ENCODE measurements around the gene PNPLA6.
A peak's percentile ranks its signal among the peaks of the same experiment; 100 is the strongest.

Gene PNPLA6

DNA sequence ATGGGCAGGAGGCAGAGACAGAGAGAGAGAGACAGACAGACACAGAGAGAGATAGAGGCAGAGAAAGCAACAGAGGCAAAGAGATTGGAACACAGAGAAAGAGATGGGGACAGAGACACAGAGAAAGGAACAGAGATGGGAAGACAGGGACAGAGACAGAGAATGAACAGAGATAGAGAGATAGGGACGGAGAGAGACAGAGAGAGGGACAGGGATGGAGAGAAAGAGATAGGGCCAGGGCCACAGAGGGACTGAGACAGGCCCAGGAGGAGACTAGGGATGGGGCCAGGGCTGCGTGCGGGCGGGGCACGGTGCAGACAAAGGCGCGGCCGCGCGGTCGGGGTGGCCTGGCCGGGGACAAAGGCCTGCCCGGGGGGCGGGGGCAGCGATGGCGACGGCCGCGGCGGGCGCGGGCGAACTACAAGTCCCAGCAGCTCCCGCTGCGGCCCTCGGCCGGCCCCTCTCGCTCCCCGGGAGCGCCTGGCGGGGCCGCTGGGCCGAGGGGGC lies 19.8 kb upstream of the PNPLA6 start, which contains the start of gene ZNF358:
TSS of gene ZNF358 (plus strand) at position 459 of the 507 bp plus-strand sequence. CDS start 3,140 bp downstream, outside the sequence.
- peak; percentile 82 for DNase-seq

DNA sequence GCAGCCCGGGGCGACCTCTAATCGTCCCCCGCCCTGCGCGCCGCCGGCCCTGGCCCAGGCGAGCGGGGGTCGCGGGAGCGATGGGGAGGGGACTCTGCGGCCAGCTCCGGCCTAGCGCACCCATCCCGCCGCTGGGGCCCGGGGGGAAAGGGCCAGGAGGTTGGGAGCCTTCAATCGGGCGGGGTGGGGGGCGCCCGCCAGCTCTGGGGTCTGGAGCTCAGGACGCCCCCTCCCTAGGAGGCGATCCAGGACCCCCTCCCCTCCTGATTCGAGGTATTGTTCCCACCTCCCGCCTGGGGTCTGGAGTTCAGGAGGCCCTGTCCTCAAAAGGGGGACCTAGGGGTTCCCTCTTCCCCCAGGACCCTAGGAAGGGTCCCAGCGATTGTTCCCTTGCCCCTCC lies 19.2 kb upstream of the PNPLA6 start:
- DNase-seq, result peak; percentile 18

DNA sequence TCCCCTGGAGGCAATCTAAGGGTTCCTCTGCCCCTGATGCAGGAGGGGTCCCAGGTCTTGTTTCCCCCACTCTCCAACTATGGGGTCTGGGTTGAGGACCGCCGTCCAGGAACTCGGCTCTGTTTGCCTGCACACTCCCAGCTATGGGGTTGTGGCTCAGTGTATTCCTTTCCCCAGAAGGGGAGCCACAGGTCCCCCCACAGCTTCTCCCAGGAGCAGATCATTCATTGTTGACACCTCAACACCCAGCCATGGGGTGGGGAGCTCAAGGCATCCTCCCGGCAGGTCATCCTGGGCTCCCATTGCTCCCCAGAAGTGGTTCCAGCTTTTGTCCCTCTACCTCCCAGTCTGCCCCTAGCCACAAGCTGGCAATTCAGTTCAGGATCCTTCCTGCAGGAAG lies 18.6 kb upstream of the PNPLA6 start:
- no peak for DNase-seq

DNA sequence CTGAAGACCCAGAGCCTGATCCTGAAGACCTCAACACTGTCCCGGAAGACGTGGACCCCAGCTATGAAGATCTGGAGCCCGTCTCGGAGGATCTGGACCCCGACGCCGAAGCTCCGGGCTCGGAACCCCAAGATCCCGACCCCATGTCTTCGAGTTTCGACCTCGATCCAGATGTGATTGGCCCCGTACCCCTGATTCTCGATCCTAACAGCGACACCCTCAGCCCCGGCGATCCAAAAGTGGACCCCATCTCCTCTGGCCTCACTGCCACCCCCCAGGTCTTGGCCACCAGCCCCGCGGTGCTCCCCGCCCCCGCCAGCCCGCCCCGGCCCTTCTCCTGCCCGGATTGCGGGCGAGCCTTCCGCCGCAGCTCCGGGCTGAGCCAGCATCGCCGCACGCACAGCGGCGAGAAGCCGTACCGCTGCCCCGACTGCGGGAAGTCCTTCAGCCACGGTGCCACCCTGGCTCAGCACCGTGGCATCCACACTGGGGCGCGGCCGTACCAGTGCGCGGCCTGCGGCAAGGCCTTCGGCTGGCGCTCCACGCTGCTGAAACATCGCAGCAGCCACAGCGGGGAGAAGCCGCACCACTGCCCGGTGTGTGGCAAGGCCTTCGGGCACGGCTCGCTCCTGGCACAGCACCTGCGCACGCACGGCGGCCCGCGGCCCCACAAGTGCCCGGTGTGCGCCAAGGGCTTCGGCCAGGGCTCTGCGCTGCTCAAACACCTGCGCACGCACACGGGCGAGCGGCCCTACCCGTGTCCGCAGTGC lies 16.0 kb upstream of the PNPLA6 start:
- no peak for DNase-seq

DNA sequence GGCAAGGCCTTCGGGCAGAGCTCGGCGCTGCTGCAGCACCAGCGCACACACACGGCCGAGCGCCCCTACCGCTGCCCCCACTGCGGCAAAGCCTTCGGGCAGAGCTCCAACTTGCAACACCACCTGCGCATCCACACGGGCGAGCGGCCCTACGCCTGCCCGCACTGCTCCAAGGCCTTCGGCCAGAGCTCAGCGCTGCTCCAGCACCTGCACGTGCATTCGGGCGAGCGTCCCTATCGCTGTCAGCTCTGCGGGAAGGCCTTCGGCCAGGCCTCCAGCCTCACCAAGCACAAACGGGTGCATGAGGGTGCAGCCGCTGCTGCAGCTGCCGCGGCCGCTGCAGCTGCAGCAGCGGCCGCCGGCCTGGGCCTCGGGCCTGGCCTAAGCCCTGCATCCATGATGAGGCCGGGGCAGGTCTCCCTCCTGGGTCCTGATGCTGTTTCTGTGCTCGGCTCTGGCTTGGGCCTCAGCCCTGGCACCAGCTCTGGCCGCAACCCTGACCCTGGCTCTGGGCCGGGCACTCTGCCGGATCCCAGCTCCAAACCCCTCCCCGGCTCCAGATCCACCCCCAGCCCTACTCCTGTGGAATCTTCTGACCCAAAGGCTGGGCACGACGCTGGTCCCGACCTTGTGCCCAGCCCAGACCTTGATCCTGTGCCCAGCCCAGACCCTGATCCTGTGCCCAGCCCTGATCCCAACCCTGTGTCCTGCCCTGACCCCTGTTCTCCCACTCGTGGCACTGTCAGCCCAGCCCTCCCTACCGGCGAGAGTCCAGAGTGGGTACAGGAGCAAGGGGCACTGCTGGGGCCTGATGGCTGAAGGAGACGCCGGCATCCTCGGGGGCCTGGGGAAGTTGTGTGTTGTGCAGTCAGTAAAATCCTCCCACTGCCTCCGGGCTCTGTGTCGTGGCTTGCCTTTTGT lies 15.1 kb upstream of the PNPLA6 start:
- DNase-seq, result no peak

DNA sequence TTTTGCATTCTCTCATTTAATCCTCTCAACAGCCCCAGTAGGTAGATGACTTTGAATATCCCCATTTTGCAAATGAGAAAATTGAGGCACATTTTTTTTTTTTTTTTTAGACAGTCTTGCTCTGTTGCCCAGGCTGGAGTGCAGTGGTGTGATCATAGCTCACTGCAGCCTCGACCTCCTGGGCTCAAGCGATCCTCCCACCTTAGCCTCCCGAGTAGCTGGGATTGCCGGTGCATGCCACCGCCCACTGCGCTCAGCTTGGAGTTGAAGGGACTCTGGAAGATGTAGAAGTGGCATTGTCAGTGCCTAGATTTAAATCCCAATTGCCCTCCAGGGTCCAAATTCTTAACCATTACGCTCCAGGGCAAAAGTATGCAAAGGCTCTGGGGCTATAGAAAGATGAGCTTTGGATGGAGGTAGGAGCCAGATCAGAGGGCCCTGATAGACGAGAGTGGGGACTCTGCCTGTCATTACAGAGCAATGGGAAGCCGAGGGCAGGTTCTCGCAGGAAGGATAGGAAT lies 13.9 kb upstream of the PNPLA6 start:
- DNase-seq, result peak; percentile 40

DNA sequence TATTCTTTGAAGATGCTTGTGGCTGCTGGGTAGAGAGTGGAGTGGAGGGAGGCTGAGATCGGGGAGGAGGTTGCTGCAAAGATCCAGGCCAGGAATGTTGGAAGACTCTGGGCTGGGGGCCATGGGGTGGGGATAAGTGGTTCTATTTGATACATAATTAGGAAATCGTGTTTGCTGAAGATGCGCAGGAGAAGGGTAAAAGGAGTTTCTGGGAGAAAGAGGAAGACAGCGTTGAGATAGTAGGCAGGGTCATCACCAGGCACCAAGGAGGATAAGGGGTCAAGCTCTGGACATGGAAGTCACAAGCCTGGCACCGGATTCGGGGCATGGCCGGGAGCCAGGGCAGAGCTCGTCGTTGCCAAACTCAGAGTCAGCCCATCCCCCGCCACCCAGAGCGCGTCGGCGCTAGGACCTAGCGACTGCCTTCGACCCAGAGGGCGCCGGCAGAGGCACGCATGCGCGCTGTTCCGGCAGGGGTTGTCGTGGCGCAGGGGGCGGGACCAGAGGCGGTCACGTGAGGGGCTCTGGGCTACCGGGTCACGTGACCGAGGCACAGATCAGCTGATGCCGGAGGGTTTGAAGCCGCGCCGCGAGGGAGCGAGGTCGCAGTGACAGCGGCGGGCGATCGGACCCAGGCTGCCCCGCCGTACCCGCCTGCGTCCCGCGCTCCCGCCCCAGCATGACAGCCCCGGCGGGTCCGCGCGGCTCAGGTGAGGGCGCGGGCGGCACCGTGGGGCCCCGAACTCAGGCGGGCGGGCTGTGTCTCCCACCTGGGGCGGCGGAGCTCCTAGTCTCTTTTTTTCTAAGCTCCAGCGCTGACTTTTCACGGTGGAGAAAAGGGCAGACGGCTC lies 13.2 kb upstream of the PNPLA6 start, which contains the start of gene MCOLN1:
TSS of gene MCOLN1 (plus strand) at position 553 of the 851 bp plus-strand sequence. CDS start at position 680, 127 bp downstream.
- DNase-seq, result peak; percentile 97

DNA sequence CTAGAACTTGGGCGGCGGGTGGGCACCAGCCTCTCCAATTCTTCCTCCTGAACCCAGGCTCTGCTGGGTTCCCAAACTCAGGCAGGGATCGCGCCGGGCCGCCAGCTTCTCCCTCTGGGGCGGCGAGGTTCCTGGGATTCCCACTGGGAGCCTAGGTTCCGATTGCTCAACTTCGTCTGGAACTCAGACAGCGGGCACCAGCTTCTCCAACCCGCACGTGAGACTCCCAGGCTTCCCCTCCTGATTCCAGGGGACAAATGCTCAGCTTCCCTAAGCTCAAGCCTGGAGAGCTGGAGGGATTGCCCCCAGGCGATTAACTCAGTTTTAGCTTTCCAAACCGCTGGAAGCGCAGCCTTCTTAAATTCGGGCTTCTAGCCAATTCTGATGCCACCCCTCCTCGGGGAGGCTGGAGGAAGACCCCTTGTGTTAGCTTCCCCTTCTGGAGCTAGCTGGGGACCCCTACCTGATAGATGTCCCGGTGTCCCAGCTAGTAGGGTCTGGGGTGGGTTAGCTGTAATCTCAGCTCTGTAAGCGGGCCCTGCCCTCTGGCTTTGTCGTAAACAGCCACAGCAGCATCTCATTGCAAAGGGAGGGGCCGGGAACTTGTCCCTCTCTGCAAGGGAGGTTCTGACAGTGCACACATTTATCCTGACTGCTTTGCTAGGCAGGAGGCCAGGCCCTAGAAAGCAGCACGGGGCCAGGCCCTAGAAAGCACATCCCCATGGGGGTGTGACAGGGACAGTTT lies 12.4 kb upstream of the PNPLA6 start:
- peak; percentile 41 for DNase-seq

DNA sequence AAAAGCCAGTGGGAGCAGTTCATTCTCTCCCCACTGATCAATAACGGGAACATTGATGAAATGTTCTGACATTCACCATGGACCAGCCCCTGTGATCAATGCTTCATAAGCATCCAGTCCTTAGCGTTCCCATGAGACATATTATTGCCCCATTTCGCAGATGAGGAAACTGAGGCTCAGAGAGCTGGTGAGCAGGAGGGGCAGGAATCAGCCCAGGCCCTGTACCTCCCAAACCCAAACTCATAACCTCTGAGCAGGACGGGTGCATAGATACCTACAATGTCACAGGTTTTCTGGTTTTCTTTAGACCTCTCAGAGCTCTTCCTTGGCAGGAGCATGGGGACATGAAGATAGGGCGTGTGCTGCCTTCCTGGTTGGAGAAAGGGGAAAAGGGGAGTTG lies 11.0 kb upstream of the PNPLA6 start:
- DNase-seq, result no peak

DNA sequence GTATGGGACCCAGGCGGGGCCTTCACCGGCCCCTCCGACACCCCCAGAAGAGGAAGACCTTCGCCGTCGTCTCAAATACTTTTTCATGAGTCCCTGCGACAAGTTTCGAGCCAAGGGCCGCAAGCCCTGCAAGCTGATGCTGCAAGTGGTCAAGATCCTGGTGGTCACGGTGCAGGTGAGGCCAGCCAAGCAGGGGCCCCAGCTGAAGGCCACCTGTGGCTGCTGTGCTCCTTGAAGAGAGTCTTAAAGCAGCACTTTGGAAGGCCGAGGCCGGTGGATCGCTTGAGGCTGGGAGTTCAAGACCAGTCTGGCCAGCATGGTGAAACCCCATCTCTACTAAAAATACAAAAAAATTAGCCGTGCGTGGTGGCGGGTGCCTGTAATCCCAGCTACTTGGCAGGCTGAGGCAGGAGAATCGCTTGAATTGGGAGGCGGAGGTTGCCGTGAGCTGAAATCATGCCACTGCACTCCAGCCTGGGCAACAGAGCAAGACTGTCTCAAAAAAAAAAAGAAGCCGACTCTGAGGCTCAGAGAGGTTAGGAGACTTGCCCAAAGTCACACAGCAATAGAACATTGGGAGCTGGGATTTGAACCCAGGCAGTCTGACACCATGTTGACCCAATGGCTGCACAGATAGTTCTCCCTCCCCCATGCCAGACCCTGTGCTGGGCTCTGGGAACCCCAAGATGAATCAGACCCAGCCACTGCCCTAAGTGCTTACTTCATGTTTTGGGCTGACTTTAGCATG lies 10.4 kb upstream of the PNPLA6 start:
- DNase-seq, result no peak

DNA sequence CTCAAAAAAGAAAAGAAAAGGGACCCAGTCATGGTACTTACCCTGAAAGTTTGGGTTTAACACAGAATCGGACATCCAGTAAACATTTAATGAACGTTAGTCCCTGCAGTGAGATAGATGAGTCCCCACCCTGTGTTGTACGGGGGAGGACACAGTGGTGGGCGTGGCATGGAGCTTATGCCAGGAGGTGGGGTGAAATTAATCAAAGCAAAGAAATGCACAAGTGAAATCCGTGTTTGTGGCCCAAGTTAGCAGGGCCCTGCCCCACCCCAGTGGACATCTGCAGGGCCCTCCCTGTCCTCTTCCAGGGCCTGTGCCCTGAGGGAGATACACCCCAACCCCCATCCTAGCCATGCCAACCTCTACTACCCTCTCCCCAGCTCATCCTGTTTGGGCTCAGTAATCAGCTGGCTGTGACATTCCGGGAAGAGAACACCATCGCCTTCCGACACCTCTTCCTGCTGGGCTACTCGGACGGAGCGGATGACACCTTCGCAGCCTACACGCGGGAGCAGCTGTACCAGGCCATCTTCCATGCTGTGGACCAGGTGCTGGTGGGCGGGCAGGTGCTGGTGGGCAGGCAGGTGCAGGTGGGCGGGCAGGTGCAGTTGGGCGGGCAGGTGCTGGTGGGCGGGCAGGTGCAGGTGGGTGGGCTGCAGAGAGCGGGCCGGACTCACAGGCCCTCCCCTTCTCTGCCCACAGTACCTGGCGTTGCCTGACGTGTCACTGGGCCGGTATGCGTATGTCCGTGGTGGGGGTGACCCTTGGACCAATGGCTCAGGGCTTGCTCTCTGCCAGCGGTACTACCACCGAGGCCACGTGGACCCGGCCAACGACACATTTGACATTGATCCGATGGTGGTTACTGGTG lies 9.2 kb upstream of the PNPLA6 start:
- DNase-seq, result no peak

DNA sequence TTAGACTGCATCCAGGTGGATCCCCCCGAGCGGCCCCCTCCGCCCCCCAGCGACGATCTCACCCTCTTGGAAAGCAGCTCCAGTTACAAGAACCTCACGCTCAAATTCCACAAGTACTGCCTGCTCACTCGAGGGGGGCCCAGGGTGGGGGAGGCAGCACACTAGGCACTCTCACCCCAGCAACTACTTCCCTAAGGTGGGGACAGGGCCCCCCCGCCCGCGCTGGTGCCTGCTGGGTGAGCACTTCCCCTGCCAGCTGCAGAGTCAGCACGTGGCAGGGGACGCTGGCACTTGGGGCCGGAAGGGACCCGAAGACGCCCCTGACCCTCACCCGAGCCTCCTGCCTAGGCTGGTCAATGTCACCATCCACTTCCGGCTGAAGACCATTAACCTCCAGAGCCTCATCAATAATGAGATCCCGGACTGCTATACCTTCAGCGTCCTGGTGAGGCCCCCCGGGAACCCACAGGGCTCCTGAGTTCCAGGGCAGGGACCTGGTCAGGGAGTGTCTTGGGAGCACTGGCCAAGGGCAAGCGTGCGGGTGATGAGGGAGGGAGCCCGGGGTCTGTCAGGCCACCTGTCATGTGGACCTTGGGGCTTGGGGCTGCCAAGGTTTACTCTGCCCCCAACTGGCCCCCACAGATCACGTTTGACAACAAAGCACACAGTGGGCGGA lies 7.9 kb upstream of the PNPLA6 start:
- DNase-seq, result no peak

DNA sequence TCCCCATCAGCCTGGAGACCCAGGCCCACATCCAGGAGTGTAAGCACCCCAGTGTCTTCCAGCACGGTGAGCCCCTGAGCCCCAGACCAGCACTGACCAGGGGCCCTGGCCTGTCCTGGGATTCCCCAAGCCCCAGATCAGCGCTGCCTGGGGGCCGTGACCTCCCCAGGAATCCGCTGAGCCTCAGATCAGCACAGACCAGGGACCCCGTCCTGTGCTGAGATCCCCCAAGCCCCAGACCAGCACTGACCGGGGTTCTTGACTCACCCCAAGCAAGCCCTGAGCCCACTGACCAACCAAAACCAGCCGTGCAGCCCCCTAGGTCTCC lies 7.4 kb upstream of the PNPLA6 start:
- no peak for DNase-seq

DNA sequence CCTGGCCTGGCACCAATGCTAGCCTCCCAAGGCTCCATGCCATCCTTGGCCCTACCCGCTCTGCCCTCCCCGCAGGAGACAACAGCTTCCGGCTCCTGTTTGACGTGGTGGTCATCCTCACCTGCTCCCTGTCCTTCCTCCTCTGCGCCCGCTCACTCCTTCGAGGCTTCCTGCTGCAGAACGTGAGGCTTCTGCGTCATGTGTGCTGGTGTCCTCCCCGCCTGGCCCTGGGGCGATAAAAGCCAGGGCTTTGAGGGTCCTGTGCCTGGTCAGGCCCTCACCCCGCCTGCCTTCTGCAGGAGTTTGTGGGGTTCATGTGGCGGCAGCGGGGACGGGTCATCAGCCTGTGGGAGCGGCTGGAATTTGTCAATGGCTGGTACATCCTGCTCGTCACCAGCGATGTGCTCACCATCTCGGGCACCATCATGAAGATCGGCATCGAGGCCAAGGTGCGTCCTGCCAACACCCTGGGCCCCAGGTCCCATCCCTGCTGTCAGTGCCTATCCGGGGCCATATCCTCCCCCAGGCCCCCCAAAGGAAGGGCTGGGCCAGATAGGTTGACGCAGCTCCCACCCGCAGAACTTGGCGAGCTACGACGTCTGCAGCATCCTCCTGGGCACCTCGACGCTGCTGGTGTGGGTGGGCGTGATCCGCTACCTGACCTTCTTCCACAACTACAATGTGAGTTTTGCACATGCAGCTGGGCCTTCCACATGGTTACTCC lies 6.8 kb upstream of the PNPLA6 start:
- DNase-seq, result no peak

DNA sequence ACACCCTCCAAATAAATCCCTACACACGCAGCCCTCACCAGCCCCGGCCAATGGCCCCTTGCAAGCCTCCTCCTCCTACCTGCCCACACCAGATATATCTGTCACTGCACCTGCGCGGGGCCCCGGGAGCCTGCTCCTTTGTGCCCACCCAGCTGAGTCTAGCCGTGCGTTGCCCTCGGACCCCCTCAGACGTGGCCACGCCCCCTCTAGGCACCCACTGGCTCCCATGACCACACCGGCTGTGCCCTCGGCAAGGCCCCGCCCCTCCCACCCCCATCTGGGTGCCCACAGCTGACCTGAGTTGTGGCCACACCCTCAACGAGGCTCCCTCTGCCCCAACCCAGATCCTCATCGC lies 6.3 kb upstream of the PNPLA6 start:
- no peak for DNase-seq

DNA sequence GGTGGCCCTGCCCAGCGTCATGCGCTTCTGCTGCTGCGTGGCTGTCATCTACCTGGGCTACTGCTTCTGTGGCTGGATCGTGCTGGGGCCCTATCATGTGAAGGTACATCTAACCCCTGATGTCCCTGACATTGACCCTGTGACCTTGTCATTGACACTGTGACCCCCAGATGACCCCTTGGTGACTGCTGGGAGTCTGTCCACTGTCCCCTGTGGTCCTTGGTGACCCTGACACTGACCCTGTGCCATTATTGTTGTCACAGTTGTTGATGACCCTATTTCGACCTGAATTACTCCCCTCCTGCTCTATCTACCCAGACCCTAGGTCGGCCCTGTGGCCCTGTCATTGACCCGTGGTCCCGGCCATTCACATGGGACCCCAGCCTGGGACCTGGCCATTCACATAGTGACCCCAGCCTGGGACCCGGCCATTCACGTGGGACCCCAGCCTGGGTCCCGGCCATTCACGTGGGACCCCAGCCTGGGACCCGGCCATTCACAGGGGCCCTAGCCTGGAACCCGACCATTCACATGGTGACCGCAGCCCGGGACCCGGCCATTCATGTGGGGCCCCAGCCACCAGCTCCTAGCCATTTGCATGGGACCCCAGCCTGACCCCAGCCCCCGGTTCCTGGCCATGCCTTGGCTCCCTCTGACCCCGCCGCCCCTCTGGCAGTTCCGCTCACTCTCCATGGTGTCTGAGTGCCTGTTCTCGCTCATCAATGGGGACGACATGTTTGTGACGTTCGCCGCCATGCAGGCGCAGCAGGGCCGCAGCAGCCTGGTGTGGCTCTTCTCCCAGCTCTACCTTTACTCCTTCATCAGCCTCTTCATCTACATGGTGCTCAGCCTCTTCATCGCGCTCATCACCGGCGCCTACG lies 5.7 kb upstream of the PNPLA6 start:
- DNase-seq, result no peak

DNA sequence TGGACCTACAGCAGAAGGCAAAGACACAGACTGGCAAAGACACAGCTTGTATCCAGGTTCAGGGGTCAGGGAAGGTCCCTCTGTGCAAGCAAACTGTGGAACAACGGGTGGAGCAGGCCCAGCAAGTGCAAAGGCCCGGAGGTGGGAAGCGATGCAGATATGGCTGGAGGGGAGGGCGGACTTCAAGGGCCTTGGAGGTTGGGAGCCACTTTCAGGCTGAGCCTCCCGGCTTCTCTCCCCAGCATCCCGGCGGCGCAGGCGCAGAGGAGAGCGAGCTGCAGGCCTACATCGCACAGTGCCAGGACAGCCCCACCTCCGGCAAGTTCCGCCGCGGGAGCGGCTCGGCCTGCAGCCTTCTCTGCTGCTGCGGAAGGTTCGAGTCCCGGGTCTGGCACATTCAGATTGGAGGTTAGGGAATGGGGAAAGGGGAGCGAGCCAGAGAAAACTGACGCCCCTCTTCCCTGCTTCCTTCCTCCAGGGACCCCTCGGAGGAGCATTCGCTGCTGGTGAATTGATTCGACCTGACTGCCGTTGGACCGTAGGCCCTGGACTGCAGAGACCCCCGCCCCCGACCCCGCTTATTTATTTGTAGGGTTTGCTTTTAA lies 2.1 kb upstream of the PNPLA6 start:
- DNase-seq, result peak; percentile 67
